Natural killer cell (primary cell): ENCODE measurements around the gene CEP70. TPM values are rescaled to one million over a fixed set of nuclear protein-coding genes. Genes with fewer than 3 reads are reported as not detected.

ENCODE experiments used
- ATAC-seq, 3 donors: fragments of 150-1000 bp in 2 of 3; fragments of 200-7000 bp in 1 of 3; cut with Tn5 transposase; 1 replicate in 1 of 3; 2 replicates in 2 of 3; pipeline ENCODE4 v1.10.0; 2021; ENCODE audit warnings: mild to moderate bottlenecking in 2 of 3, moderate library complexity in 2 of 3
- DNase-seq, 2 donors: peaks; one replicate each; pipeline versions ENCODE4 v3.0.0 to v3.0.0-alpha.2; 2013 to 2021; ENCODE audit warnings: mixed read lengths in 1 of 2
- H3K27ac ChIP-seq: one replicate; pipeline ENCODE4 v1.5.1; 2013; ENCODE audit warnings: mild to moderate bottlenecking, low read length
- H3K27me3 ChIP-seq: one replicate; pipeline ENCODE4 v1.6.1; 2013; ENCODE audit warnings: low read length; ENCODE audit not compliant: control insufficient read depth, insufficient read depth
- H3K36me3 ChIP-seq: one replicate; pipeline ENCODE4 v1.6.1; 2013; ENCODE audit warnings: low read length; ENCODE audit not compliant: control insufficient read depth, insufficient read depth
- H3K4me1 ChIP-seq: one replicate; pipeline ENCODE4 v1.6.1; 2013; ENCODE audit warnings: low read length; ENCODE audit not compliant: control insufficient read depth, insufficient read depth
- H3K4me3 ChIP-seq: one replicate; pipeline ENCODE4 v1.5.1; 2013; ENCODE audit warnings: low read length
- H3K9me3 ChIP-seq: one replicate; pipeline ENCODE4 v1.6.1; 2013; ENCODE audit warnings: low read length; ENCODE audit not compliant: control insufficient read depth, insufficient read depth
- H3K27ac Mint-ChIP-seq, 2 donors: one replicate each; pipeline ENCODE4 v1.8.0; 2022; ENCODE audit warnings: mild to moderate bottlenecking in 2 of 2, mixed read lengths in 2 of 2, moderate library complexity in 1 of 2
- H3K27me3 Mint-ChIP-seq, 2 donors: one replicate each; pipeline ENCODE4 v1.8.0; 2022; ENCODE audit warnings: low read depth in 2 of 2, mixed read lengths in 2 of 2
- H3K36me3 Mint-ChIP-seq: one replicate; pipeline ENCODE4 v1.8.0; 2022; ENCODE audit warnings: mixed read lengths
- H3K4me1 Mint-ChIP-seq, 2 donors: one replicate each; pipeline ENCODE4 v1.8.0; 2022; ENCODE audit warnings: mixed read lengths in 2 of 2
- H3K4me3 Mint-ChIP-seq: one replicate; pipeline ENCODE4 v1.8.0; 2022; ENCODE audit warnings: mild to moderate bottlenecking, moderate library complexity, mixed read lengths
- H3K9me3 Mint-ChIP-seq, 2 donors: one replicate each; pipeline ENCODE4 v1.8.0; 2022; ENCODE audit warnings: mixed read lengths in 2 of 2
- WGBS: methylation state at CpG from one replicate; pipeline ENCODE4 v1.1.7; 2013; ENCODE audit warnings: missing lambda C conversion rate; ENCODE audit not compliant: insufficient coverage; 5-methylcytosine and 5-hydroxymethylcytosine counted together
- intact Hi-C: fragments of 100-400 bp; cut with micrococcal nuclease; formaldehyde crosslinking; loops from one replicate; pipeline ENCODE4 v1.14.2; 2022
- total RNA-seq, 4 donors: library from RNA; stranded (reverse); fragments of 120-200 nt in 1 of 4; gene quantifications; one replicate each; pipeline versions ENCODE4 v1.2.3 to v1.2.4, GENCODE V29; 2013 to 2022
- TF ChIP-seq, protein P1 (sequence below): fragments of 200-600 bp; IDR thresholded peaks from one replicate; pipeline ENCODE4 v1.8.0; 2022; ENCODE audit warnings: antibody characterized with exemption

CEP70 gene
- total RNA-seq, 3 donors from 2014 or later (not counting 1 experiment from before 2014, with no cell fraction given), result 17.0 to 23.9 (median 22.7) TPM

DNA sequence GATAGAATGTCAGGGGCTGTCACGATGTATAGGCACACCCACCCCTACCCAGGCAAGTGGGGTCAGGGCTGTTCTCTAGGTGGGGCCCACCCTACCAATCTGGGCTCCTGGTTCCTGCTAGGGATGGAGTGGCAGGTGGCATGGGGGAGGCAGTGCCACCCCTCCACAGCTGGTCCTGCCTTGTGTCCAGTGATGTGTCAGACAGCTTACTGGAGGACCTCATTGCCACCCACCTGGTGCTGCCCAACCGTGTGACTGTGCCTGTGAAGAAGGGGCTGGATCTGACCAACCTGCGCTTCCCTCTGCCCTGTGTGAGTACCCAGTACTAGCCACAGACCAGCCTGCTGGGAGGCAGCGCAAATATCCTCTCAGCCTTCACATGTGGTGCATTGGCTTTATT is 132.2 kb downstream of the CEP70 start:
- H3K36me3 Mint-ChIP-seq, result no peaks in the 10 kb centered on the region
- H3K27ac Mint-ChIP-seq, result no peak overlapping the region
- intact Hi-C loops, result no loop called here
- H3K4me1 ChIP-seq, result no peaks in the 10 kb centered on the region
- H3K36me3 ChIP-seq, result no peaks in the 10 kb centered on the region
- DNase-seq (no peak), ATAC-seq (no peak)
- TF ChIP-seq, protein P1, sequence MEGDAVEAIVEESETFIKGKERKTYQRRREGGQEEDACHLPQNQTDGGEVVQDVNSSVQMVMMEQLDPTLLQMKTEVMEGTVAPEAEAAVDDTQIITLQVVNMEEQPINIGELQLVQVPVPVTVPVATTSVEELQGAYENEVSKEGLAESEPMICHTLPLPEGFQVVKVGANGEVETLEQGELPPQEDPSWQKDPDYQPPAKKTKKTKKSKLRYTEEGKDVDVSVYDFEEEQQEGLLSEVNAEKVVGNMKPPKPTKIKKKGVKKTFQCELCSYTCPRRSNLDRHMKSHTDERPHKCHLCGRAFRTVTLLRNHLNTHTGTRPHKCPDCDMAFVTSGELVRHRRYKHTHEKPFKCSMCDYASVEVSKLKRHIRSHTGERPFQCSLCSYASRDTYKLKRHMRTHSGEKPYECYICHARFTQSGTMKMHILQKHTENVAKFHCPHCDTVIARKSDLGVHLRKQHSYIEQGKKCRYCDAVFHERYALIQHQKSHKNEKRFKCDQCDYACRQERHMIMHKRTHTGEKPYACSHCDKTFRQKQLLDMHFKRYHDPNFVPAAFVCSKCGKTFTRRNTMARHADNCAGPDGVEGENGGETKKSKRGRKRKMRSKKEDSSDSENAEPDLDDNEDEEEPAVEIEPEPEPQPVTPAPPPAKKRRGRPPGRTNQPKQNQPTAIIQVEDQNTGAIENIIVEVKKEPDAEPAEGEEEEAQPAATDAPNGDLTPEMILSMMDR, result no peak
- no peaks in the 10 kb centered on the region for H3K27me3 Mint-ChIP-seq
- H3K9me3 Mint-ChIP-seq, result no peaks in the 10 kb centered on the region
- H3K9me3 ChIP-seq, result no peaks in the 10 kb centered on the region
- no peaks in the 10 kb centered on the region for H3K27me3 ChIP-seq
- H3K27ac ChIP-seq, result no peak overlapping the region
- WGBS, result 91% methylated on average over 3 of the region's 4 CpGs
- no peaks in the 10 kb centered on the region for H3K4me1 Mint-ChIP-seq
- no peak overlapping the region for H3K4me3 Mint-ChIP-seq
- H3K4me3 ChIP-seq, result no peak overlapping the region

DNA sequence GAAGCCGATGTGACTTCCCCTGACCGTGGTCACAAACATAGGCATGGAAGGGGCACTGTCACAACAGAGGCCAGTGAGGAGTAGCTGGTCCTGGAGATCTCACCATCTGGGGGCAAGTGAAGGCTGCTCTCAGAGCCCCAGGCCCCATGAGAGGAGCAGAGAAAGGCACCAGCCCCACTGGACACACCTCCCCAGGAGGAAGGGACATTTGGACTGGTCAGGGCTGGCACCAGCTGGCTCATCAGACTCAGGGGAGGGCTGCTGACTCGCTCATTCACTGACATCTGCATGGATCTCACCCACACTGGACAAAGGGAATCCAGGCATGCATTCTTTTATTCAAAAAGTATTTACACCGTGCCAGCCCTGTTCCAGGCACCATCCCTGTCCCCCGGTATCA is 132.8 kb downstream of the CEP70 start:
- no peaks in the 10 kb centered on the region for H3K36me3 ChIP-seq
- no peak for ATAC-seq
- intact Hi-C loops, result no loop called here
- H3K27ac Mint-ChIP-seq, result no peak overlapping the region
- H3K4me1 Mint-ChIP-seq, result no peaks in the 10 kb centered on the region
- no peak overlapping the region for H3K27ac ChIP-seq
- H3K4me1 ChIP-seq, result no peaks in the 10 kb centered on the region
- H3K4me3 Mint-ChIP-seq, result no peak overlapping the region
- WGBS, result 69% methylated on average over 5 of the region's 5 CpGs
- TF ChIP-seq, protein P1, result no peak
- no peaks in the 10 kb centered on the region for H3K27me3 ChIP-seq
- no peak overlapping the region for H3K4me3 ChIP-seq
- no peak for DNase-seq
- no peaks in the 10 kb centered on the region for H3K36me3 Mint-ChIP-seq
- H3K9me3 Mint-ChIP-seq, result no peaks in the 10 kb centered on the region
- H3K27me3 Mint-ChIP-seq, result no peaks in the 10 kb centered on the region
- no peaks in the 10 kb centered on the region for H3K9me3 ChIP-seq

DNA sequence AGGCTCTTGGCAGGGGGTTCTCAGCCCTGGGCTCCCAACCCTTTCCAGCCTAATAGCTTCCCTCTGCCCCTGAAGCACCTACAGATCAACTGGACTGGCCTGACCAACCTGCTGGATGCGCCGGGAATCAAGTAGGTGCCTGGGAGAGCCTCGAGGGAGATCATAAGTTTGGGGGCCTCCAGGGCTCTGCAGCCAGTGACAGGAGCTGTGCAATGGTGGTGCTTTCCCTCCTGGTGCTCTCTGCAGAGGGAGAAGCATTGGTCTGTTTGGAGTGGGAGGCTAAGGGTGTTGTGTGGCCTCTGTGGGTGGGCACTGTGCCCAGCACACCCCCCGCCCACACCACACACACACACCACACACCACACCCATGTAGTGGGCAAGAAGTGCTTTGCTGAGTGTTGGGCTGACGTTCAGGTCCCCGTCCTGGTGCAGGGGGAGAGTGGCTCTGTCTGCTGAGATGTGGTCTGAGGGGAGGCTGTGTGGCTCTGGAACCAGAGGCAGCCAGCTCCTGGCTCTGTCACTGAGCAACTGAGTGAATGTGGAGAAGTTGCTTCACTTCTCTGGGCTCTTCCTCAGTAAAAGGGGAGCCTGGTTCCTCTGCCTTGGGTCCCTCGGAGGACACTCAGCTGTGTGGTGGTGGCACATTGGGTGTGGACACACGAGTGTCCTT is 133.4 kb downstream of the CEP70 start:
- Mint-ChIP-seq H3K9me3 (no peaks in the 10 kb centered on the region), H3K27ac (no peak overlapping the region), H3K4me3 (no peak overlapping the region), H3K36me3 (no peaks in the 10 kb centered on the region), H3K4me1 (no peaks in the 10 kb centered on the region), H3K27me3 (no peaks in the 10 kb centered on the region)
- TF ChIP-seq, protein P1, result no peak
- no peak overlapping the region for H3K27ac ChIP-seq
- no peaks in the 10 kb centered on the region for H3K27me3 ChIP-seq
- intact Hi-C loops, result no loop called here
- H3K36me3 ChIP-seq, result no peaks in the 10 kb centered on the region
- H3K4me1 ChIP-seq, result no peaks in the 10 kb centered on the region
- 76% methylated on average over 7 of the region's 8 CpGs for WGBS
- DNase-seq, result no peak
- H3K9me3 ChIP-seq, result no peaks in the 10 kb centered on the region
- no peak for ATAC-seq
- no peak overlapping the region for H3K4me3 ChIP-seq
